ENCODE measurements around the gene PHKG2.

DNA sequence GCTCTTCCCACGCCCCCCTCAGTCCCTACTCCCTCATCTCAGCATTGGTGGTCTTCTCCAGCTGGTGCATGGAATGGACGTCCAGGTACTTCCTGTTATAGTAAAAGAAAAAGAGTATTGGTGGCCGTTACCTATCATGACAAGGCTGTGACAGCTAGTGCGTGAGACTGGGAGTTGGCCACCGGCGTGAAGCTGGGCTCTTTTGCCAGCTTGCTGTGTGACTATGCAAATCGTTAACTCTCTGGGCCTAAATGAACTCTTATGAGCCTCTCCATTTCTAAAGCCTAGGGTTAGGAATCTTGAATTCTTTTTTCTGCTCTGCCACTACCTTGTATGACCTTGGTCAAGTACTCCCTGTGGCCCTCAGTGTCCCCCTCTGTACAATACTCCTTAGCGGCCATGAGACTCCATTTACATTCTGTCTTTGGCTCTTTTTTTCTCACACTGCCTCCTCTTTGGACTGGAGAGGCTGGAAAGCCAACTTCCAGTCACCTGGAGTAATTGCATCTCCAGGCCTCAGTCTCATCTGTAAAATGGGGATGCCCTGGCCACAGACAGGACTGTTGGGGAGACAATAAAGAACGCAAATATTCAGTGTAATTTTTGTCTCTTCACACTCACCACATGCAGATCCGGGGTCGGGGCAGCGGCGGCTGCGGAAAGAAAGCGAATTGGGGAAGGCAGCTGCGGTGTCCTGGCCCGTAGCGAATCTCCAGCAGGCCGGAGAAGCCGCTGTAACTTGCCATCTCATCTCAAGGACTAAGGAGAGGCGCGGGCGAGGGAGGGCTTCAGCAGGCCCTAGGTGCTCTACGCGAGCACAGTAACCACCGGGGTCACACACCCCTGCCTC lies 12.6 kb downstream of the PHKG2 start:
- TF ChIP-seq, protein P1, sequence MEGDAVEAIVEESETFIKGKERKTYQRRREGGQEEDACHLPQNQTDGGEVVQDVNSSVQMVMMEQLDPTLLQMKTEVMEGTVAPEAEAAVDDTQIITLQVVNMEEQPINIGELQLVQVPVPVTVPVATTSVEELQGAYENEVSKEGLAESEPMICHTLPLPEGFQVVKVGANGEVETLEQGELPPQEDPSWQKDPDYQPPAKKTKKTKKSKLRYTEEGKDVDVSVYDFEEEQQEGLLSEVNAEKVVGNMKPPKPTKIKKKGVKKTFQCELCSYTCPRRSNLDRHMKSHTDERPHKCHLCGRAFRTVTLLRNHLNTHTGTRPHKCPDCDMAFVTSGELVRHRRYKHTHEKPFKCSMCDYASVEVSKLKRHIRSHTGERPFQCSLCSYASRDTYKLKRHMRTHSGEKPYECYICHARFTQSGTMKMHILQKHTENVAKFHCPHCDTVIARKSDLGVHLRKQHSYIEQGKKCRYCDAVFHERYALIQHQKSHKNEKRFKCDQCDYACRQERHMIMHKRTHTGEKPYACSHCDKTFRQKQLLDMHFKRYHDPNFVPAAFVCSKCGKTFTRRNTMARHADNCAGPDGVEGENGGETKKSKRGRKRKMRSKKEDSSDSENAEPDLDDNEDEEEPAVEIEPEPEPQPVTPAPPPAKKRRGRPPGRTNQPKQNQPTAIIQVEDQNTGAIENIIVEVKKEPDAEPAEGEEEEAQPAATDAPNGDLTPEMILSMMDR (IDR thresholded peaks at IDR 0.05), result no peak
- no peak for TF ChIP-seq POLR2A (IDR thresholded peaks at IDR 0.05)

Measured in body of pancreas (tissue), 4 donors.